ENCODE measurements around the gene PFDN2.

PFDN2 gene

GRCh38 chr1:161117759-161118581 lies at the start of gene PFDN2, which contains the start of gene NIT1:
PFDN2 (minus strand) TSS chr1:161118037; CDS start chr1:161118026, 11 bp downstream.
NIT1 (plus strand) TSS chr1:161118105; CDS start chr1:161118177, 72 bp downstream.
- ATAC-seq: peak; percentile 57

GRCh38 chr1:161166669-161167548 lies 49.1 kb upstream of the PFDN2 start:
- ATAC-seq (no peak), DNase-seq (no peak)

More at GRCh38 chr1:161117759-161118581, at the start of gene PFDN2, which contains the start of gene NIT1:
- peak; percentile 92 for DNase-seq

DNA sequence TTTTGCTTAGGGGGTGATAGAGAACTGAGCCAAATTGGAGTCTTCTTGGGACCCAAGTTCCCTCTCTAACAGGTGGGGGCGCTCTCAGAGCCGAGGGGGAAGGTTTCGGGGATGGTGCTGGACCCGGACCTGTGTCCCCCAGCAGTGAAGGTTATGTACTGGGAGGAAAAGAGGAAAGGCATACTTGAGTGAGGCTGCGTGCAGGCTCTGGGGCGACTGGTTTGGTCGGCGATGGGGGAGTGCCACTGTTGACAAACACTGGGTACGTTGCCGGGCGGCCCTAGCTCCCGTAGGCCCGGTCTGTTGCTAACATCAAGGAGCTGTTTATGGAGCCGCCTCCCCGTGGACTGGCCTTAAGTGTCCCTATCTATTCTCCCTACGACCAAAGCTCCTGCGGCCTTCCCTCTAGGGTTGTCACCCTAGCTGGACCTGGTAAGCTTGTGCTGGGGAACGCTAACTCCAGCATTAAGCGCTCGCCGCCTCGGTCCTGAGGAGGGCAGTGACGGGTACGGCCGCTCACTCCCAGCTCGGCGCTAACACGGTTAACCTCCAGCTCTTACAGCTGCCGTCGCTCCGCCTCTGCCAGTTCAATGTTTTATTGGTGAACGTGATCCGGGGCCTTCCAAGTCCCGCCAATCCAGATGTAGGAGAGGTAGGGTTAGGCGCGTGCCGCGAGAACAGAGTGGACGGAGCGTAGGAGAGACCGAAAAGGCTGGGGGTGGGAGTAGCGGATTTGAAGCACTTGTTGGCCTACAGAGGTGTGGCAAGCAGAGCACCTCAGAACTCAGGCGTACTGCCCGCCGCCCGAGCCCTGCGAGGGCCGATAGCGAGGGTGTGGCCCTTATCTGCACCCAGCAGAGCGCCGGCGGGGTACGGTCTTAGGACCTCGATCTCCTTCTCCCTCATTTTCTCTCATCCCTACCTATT lies 48.2 kb upstream of the PFDN2 start, which contains the start of gene PPOX:
Gene PPOX (plus strand): TSS at position 685 of the 927 bp plus-strand sequence. CDS start 422 bp downstream, outside the sequence.
- ATAC-seq (peak; percentile 98), DNase-seq (peak; percentile 90)

DNA sequence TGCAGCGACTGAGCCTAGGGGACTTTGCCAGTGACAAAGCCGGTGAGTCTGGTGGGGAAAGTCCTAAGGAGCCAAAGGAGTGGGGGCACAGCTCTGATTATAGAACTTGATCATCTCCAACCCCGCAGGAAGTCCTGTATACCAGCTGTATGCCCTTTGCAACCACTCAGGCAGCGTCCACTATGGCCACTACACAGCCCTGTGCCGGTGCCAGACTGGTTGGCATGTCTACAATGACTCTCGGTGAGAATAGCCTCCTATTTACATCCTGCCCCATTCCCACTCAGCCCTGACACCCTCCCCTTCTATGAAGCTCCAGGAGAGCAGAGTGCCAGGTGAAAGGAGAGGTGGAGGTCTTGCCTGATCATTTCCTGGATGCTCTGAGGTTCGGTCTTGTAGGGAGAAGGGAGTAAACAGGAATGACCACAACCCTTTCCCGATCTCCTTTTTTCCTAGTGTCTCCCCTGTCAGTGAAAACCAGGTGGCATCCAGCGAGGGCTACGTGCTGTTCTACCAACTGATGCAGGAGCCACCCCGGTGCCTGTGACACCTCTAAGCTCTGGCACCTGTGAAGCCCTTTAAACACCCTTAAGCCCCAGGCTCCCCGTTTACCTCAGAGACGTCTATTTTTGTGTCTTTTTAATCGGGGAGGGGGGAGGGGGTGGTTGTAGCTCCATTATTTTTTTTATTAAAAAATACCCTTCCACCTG lies 47.2 kb upstream of the PFDN2 start:
- DNase-seq: no peak
- ATAC-seq: no peak

DNA sequence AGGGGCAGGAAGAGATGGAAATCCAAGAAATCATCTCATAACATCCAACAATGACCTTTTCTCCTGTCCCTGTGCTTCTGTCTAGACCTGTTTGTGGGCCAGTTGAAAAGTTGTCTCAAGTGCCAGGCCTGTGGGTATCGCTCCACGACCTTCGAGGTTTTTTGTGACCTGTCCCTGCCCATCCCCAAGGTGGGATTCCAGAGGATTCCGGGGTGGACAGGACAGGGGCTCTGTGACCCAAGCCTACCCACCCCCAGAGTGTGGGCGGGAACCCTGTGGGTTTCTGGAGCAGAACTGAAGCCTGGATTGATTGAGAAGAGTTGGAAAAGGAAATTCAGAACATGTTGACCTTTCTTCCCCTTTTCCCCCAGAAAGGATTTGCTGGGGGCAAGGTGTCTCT lies 46.0 kb upstream of the PFDN2 start:
- DNase-seq (no peak), ATAC-seq (no peak)

DNA sequence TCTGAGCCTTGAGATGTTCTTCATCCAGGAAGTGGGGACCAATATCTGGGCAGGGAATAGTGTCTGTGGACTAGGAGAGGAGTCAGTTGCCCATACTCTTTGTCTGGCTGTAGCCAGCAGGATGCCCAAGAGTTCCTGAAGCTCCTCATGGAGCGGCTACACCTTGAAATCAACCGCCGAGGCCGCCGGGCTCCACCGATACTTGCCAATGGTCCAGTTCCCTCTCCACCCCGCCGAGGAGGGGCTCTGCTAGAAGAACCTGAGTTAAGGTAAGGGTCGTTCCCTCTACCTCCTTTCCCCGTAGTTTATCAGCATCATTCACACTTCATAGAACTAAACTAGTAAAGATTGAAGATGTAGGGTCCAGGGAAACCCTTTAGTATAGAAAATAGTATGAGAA lies 45.0 kb upstream of the PFDN2 start:
- no peak for ATAC-seq
- no peak for DNase-seq

GRCh38 chr1:161162052-161162451 lies 44.2 kb upstream of the PFDN2 start:
- ATAC-seq: no peak

GRCh38 chr1:161161652-161162051 lies 43.8 kb upstream of the PFDN2 start:
- ATAC-seq: no peak
- no peak for DNase-seq

More at GRCh38 chr1:161162052-161162451, 44.2 kb upstream of the PFDN2 start:
- no peak for DNase-seq

GRCh38 chr1:161160671-161161145 lies 42.9 kb upstream of the PFDN2 start:
- no peak for ATAC-seq
- DNase-seq: no peak

DNA sequence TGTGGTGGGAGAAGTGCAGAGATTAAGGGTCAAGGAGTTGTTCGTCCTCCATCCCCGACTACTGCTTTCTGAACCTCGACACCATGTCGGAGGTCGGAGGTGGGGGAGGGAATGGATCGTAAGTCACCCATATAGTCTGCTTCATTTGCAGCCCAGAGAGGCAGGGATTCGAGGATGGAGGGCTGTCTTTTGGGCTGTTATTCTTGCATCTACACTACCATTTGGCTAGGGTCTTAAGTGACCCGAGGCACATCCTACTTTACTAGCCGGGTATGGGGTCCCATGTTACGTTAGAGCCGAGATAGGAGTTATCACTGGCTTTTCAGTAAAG lies 42.0 kb upstream of the PFDN2 start:
- ATAC-seq (no peak), DNase-seq (no peak)

DNA sequence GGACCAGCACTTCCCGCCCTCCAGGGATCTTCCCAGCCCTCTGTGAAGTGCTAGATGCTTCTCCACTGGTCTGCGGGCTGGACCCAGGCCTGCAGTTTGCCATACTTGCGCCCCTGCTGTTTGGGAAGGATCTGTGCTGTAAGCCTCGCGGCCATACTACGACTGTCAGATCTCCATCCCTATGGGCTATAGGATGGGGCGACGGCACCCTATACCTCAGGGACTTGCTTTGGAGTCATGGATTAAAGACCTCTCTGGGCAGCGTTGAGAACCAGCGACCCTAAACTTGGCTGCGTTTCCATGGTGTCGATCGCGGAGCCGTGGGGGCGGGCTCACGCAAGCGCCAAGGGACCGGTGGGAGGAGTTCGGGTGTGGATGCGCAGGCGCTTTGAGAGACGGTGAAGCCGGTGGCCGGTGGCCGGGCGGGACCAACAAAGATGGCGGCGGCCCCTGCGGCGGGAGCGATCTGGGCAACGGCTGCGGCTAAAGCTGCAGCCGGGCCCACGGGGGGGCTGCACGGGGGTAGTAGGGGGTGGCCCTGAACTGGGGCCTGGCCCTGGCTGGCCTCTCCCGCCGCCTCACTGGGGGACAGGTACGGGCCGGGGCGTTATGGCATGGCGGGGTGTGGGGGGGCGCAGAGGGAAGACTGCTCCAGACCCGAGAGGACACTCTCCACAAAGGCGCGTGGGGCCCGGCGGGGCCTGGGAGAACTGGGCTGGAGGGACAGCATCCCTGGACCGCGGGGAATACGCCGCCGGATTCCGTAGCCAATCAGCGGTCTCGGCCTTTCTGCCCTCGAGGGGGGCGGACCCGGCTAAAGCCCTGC lies 41.5 kb upstream of the PFDN2 start, which contains the start of gene USP21:
Gene USP21 (plus strand): TSS at position 414 of the 826 bp plus-strand sequence. CDS start 1,141 bp downstream, outside the sequence.
- DNase-seq (peak; percentile 95), ATAC-seq (peak; percentile 88)

- no peak for DNase-seq
- no peak for ATAC-seq
These were observed 40.6 kb upstream of the PFDN2 start for GRCh38 chr1:161158316-161159010.

DNA sequence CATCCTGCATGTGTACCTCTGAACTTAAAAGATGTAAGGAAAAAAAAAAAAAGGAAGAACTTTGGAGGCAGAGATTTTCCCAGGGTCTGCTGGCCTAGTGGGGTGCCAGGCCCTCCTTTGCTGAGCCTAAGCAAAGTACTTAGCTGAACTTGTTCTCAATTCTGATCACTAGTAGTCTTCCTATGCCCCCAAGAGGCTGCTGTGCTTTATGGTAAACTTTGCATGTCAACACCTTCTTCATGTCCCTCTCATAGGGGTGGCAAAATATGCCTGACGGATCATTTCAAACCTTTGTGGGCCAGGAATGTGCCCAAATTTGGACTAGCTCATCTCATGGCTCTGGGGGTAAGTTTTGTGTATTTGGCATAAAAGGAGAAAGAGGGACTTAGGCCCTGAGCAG lies 40.0 kb upstream of the PFDN2 start:
- no peak for ATAC-seq

GRCh38 chr1:161153682-161154337 lies 36.0 kb upstream of the PFDN2 start, which contains the start of gene UFC1:
UFC1 (plus strand) TSS chr1:161153978; CDS start chr1:161153998, 20 bp downstream.
- DNase-seq (peak; percentile 79), ATAC-seq (peak; percentile 92)

More for the DNA sequence above, 40.0 kb upstream of the PFDN2 start:
- DNase-seq: no peak

DNA sequence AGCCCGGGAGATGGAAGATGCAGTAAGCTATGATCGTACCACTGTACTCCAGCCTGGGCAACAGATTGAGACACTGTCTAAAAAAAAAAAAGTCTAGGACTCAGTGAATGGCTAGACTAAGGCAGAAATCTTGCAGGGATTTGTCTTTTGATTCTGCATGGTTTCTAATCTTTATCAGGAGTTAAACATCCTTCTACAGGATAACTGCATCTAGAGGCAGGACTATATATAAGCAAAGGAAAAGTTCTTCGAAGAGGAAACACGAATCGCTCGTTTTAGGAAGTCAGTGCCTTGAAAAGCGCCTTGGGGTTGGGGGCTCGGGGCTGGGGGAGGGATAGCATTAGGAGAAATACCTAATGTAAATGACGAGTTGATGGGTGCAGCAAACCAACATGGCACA lies 35.3 kb upstream of the PFDN2 start:
- DNase-seq (no peak), ATAC-seq (no peak)

DNA sequence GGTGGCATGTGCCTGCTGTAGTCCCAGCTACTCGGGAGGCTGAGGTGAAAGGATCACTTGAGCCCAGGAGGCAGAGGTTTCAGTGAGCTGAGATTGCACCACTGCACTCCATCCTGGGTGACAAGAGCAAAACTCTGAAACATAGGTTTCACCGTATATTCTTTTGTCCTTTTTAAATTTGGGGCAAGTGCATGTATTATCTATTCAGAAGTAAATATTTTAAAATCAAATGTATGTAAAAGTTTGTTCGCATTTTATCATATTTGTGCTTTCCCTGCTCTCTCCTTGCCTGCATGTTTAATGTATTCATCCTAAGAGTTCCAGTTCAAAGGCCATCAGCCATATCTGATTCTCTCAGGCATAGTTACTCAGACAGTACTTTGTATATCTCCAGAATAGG lies 28.0 kb upstream of the PFDN2 start:
- no peak for ATAC-seq
- DNase-seq: no peak

DNA sequence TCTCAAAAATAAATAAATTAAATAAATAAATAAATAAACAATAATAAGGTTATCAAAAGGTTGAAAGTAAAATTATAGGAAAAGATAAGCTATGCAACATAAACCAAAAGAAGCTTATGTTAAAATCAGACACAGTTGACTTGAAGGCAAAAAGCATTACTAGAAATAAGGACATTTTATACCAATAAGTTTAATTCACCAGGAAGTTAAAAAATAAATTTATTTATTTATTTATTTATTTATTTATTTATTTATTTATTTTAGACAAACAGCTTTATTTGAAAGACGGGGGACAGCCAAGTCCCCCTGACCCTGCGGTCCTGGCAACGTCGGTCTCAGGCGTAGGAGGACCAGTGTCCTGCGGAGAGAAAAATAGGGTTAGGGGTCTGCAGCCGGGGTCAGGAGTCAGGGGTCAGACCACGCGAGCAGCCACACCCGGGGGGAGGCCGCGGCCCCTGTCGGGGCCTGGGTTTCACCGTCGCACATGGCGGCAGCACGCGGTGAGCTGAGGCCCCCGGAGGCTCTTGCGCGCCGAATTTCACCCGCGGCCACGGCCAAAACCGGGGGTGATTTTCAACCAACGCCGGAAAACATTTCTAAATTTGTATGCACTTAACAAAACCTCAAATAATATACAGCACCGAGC lies 23.0 kb upstream of the PFDN2 start:
- ATAC-seq: no peak
- no peak for DNase-seq

DNA sequence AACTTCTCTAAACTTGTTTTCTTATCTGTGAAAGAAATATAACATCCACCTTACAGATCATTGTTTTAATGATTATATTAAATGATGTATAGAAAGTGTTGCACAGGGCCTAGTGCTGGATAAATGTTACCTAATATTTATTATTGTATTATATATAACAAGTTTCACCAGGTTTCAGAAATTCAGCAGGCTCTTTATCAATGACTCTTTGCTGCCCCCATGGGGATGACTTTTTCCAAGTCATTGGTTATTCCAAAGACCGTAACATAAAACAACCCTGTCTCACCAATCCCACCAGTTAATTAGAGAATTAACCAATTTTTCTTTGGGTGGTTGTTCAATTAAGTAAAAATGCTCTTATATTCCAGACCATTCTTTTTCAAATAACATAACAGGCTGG lies 21.9 kb upstream of the PFDN2 start:
- ATAC-seq (no peak), DNase-seq (peak; percentile 53)

All from stimulated activated naive CD8-positive, alpha-beta T cell treated with anti-CD3 and anti-CD28 coated beads, Interleukin-15, Interleukin-2, amounts not matched to agents 100 U/mL and 50 U/mL, for 24 hours (primary cell).